Globus pallidus (tissue), 1 donor: Measurements from ENCODE around the gene FAM83G.

ENCODE experiments used
- DNase-seq: peaks from one replicate; pipeline ENCODE4 v3.0.0-alpha.2; 2015; ENCODE audit warnings: low spot score

Gene FAM83G

GRCh38 chr17:18987230-18987610, 17.3 kb downstream of the FAM83G start:
- DNase-seq = no peak

- DNase-seq = no peak
Observed at GRCh38 chr17:18986541-18987229, 17.9 kb downstream of the FAM83G start.

GRCh38 chr17:18985475-18985874, 19.1 kb downstream of the FAM83G start:
- DNase-seq = no peak

GRCh38 chr17:18984273-18985114, 20.1 kb downstream of the FAM83G start:
- DNase-seq = no peak

- DNase-seq = no peak
Observed at GRCh38 chr17:18981642-18982424, 22.7 kb downstream of the FAM83G start.

- DNase-seq = no peak
Observed at GRCh38 chr17:18981335-18981641, 23.3 kb downstream of the FAM83G start.

GRCh38 chr17:18980682-18981334, 23.8 kb downstream of the FAM83G start:
- no peak for DNase-seq

- no peak for DNase-seq
Observed at GRCh38 chr17:18978655-18979054, 25.9 kb downstream of the FAM83G start.

GRCh38 chr17:18978050-18978449, 26.5 kb downstream of the FAM83G start:
- DNase-seq = no peak

- DNase-seq = no peak
Observed at GRCh38 chr17:18977646-18978045, 26.9 kb downstream of the FAM83G start.

- no peak for DNase-seq
Observed at GRCh38 chr17:18977021-18977420, 27.5 kb downstream of the FAM83G start.

GRCh38 chr17:18976201-18976600, 28.4 kb downstream of the FAM83G start:
- DNase-seq = no peak

GRCh38 chr17:18975597-18975996, 29.0 kb downstream of the FAM83G start:
- DNase-seq = no peak

- DNase-seq = no peak
Observed at GRCh38 chr17:18974407-18975149, 30.0 kb downstream of the FAM83G start.

- no peak for DNase-seq
Observed at GRCh38 chr17:18971801-18972200, 32.8 kb downstream of the FAM83G start.

GRCh38 chr17:18970582-18971480, 33.7 kb downstream of the FAM83G start:
- DNase-seq = no peak

GRCh38 chr17:18968945-18969887, 35.3 kb downstream of the FAM83G start:
- no peak for DNase-seq

GRCh38 chr17:18968345-18968744, 36.2 kb downstream of the FAM83G start:
- no peak for DNase-seq

GRCh38 chr17:18967916-18968315, 36.6 kb downstream of the FAM83G start:
- no peak for DNase-seq
